ENCODE results near the gene SMG9. TPM values are rescaled to one million over a fixed set of nuclear protein-coding genes. Genes with fewer than 3 reads are reported as not detected.

SMG9 gene
- 45.1 to 61.2 TPM (median 55.9 TPM) in 5 replicates for total RNA-seq (2022; extraction: Qiagen RNA extraction)

GRCh38 chr19:43754503-43755255, at the start of gene SMG9:
Gene SMG9, minus strand, starts transcription at chr19:43754962. Its CDS starts 4,221 bp downstream, at chr19:43750741.

GRCh38 chr19:43802216-43802951, 47.6 kb upstream of the SMG9 start, which contains the start of gene LYPD5:
Gene LYPD5, minus strand, starts transcription at chr19:43802447. Its CDS starts 67 bp downstream, at chr19:43802380.

GRCh38 chr19:43780706-43781525, 26.2 kb upstream of the SMG9 start, which contains the start of gene KCNN4:
Gene KCNN4, minus strand, starts transcription at chr19:43780973. Its CDS starts 112 bp downstream, at chr19:43780861.

GRCh38 chr19:43715776-43716175, 39.0 kb downstream of the SMG9 start, which contains the start of gene IRGC:
Gene IRGC, plus strand, starts transcription at chr19:43716076. Its CDS starts 2,483 bp downstream, at chr19:43718559.

Other genes starting within 250 kb of the SMG9 start
- 39.5 to 53.9 TPM (median 49.8 TPM) in 5 replicates for gene ETHE1, start 227.8 kb downstream of the SMG9 start, total RNA-seq (2022; extraction: Qiagen RNA extraction)
- 1.2 to 2.6 TPM (median 2.2 TPM) in 5 replicates for gene ZNF575, start 221.8 kb downstream of the SMG9 start, total RNA-seq (2022; extraction: Qiagen RNA extraction)
- gene XRCC1, start 179.4 kb downstream of the SMG9 start, total RNA-seq (2022; extraction: Qiagen RNA extraction), result 25.3 to 30.9 TPM (median 27.5 TPM) in 5 replicates
- 0.10 to 0.15 TPM (median 0.11 TPM) in 3 of 5 replicates, not detected in the others for gene PINLYP, start 179.2 kb downstream of the SMG9 start, total RNA-seq (2022; extraction: Qiagen RNA extraction)
- 4.3 to 6.7 TPM (median 5.2 TPM) in 5 replicates for gene IRGQ, start 158.8 kb downstream of the SMG9 start, total RNA-seq (2022; extraction: Qiagen RNA extraction)
- 14.6 to 21.1 TPM (median 20.4 TPM) in 5 replicates for gene ZNF576, start 158.4 kb downstream of the SMG9 start, total RNA-seq (2022; extraction: Qiagen RNA extraction)
- 0.60 to 1.0 TPM (median 0.69 TPM) in 5 replicates for gene SRRM5, start 142.9 kb downstream of the SMG9 start, total RNA-seq (2022; extraction: Qiagen RNA extraction)
- 46.5 to 66.2 TPM (median 63.8 TPM) in 5 replicates for gene ZNF428, start 135.3 kb downstream of the SMG9 start, total RNA-seq (2022; extraction: Qiagen RNA extraction)
- gene CADM4, start 115.1 kb downstream of the SMG9 start, total RNA-seq (2022; extraction: Qiagen RNA extraction), result 6.9 to 10.1 TPM (median 9.3 TPM) in 5 replicates
- 57.8 to 66.0 TPM (median 63.8 TPM) in 5 replicates for gene PLAUR, start 84.8 kb downstream of the SMG9 start, total RNA-seq (2022; extraction: Qiagen RNA extraction)
- gene IRGC, start 38.9 kb downstream of the SMG9 start, total RNA-seq (2022; extraction: Qiagen RNA extraction), result not detected in 5 replicates
- 36.2 to 55.1 TPM (median 52.9 TPM) in 5 replicates for gene KCNN4, start 26.0 kb upstream of the SMG9 start, total RNA-seq (2022; extraction: Qiagen RNA extraction)
- gene LYPD5, start 47.5 kb upstream of the SMG9 start, total RNA-seq (2022; extraction: Qiagen RNA extraction), result 0.05 to 0.55 TPM (median 0.14 TPM) in 4 of 5 replicates, not detected in the other
- gene ZNF283, start 72.4 kb upstream of the SMG9 start, total RNA-seq (2022; extraction: Qiagen RNA extraction), result 3.6 to 6.8 TPM (median 4.3 TPM) in 5 replicates
- gene ZNF404, start 129.0 kb upstream of the SMG9 start, total RNA-seq (2022; extraction: Qiagen RNA extraction), result 0.10 to 0.20 TPM (median 0.18 TPM) in 5 replicates
- 9.1 to 11.6 TPM (median 9.6 TPM) in 5 replicates for gene ZNF45, start 180.3 kb upstream of the SMG9 start, total RNA-seq (2022; extraction: Qiagen RNA extraction)
- 0.61 to 0.78 TPM (median 0.64 TPM) in 5 replicates for gene ZNF221, start 196.3 kb upstream of the SMG9 start, total RNA-seq (2022; extraction: Qiagen RNA extraction)
- gene ZNF155, start 229.2 kb upstream of the SMG9 start, total RNA-seq (2022; extraction: Qiagen RNA extraction), result 2.3 to 3.9 TPM (median 2.7 TPM) in 5 replicates
- gene ZNF230, start 248.0 kb upstream of the SMG9 start, total RNA-seq (2022; extraction: Qiagen RNA extraction), result 2.5 to 3.0 TPM (median 2.9 TPM) in 5 replicates